ENCODE results near the gene EME2. TPM values are rescaled to one million over a fixed set of nuclear protein-coding genes. Genes with fewer than 3 reads are reported as not detected.

Gene EME2
- total and polyA plus RNA-seq, 2 of the 13 experiments (the other 11 are each of a cell fraction or from before 2014, with no cell fraction given): 4.4 to 7.6 TPM

- WGBS (ENCODE audit: low lambda C conversion rate): 99% methylated on average over 8 of the region's 27 CpGs
- Histone ChIP-seq H3K9ac (ENCODE audit: insufficient read depth, low read depth, low read length) (no peak overlapping the region), H3K4me2 (ENCODE audit: low read depth, low read length) (no peak overlapping the region), H3K27me3 (ENCODE audit: control insufficient read depth in 1 of 2, insufficient read depth in 2 of 2, low read length in 2 of 2) (no peaks in the 10 kb centered on the region), H3K79me2 (ENCODE audit: insufficient read depth, low read length) (no peaks in the 10 kb centered on the region), H3K4me3 (replicated peaks in 1 of 3; ENCODE audit: insufficient read depth in 1 of 3, low read depth in 2 of 3, low read length in 3 of 3) (no peak overlapping the region), H3K9me3 (ENCODE audit: low read length) (no peaks in the 10 kb centered on the region), H4K20me1 (ENCODE audit: insufficient read depth, low read length) (no peaks in the 10 kb centered on the region), H3K36me3 (replicated peaks in 1 of 2; ENCODE audit: control insufficient read depth in 1 of 2, insufficient read depth in 2 of 2, low read length in 2 of 2) (peaks cover 16 to 46% of the 10 kb centered on the region in 2 experiments; a peak in 4 of 5 replicates), H3K4me1 (ENCODE audit: insufficient read depth, low read length) (no peaks in the 10 kb centered on the region), H3K27ac (ENCODE audit: extremely low read length, insufficient read depth, low read length) (no peak overlapping the region), H2AFZ (ENCODE audit: low read length) (no peak overlapping the region)
- TF ChIP-seq AGO2 (optimal IDR thresholded peaks at IDR 0.05; ENCODE audit: low read depth, low read length): peak; percentile 39
- TF ChIP-seq RBFOX2 (IDR thresholded peaks at IDR 0.05; ENCODE audit: low read depth, low read length): peak; percentile 34; the same call in 1 of the 2 replicates
- TF ChIP-seq RAD21 (CRISPR knock-in tag; IDR thresholded peaks at IDR 0.05): no peak
- FAIRE-seq: no peak
- ChIA-PET POLR2A (no interaction called here), CTCF (ENCODE audit: low intra/inter-chr PET ratio, low total read pairs) (no interaction called here)
- intact Hi-C loops (cut with micrococcal nuclease; ENCODE audit: unreplicated experiment): no loop called here
- DNase-seq (ENCODE audit: low spot score): no peak
- BruUV-seq (replicated peaks): no TSS peak
- in situ Hi-C loops (cut with HindIII; ENCODE audit: extremely low pct_ligation_motif_present, low pct_unique_long_range_greater_than_20kb): no loop called here
- ATAC-seq: peak; percentile 10; the same call in 1 of the 3 replicates
Measured at GRCh38 chr16:1818204-1818872, 45.7 kb downstream of the EME2 start.

- POLR2A ChIA-PET: no interaction called here
- no peak for FAIRE-seq
- no TSS peak for BruUV-seq (replicated peaks)
Measured at GRCh38 chr16:1818873-1819525, 46.4 kb downstream of the EME2 start.

More at GRCh38 chr16:1818873-1819525, 46.4 kb downstream of the EME2 start:
- H4K20me1 ChIP-seq (ENCODE audit: insufficient read depth, low read length): no peaks in the 10 kb centered on the region
- TF ChIP-seq IKZF4 (CRISPR knock-in tag; IDR thresholded peaks at IDR 0.05; ENCODE audit: borderline replicate concordance, low read depth, not compliant biosample characterization): no peak
- TF ChIP-seq RBFOX2 (IDR thresholded peaks at IDR 0.05; ENCODE audit: low read depth, low read length): peak; percentile 30; the same call in 1 of the 2 replicates
- H3K9ac ChIP-seq (ENCODE audit: insufficient read depth, low read depth, low read length): no peak overlapping the region
- H3K9me3 ChIP-seq (ENCODE audit: low read length): no peaks in the 10 kb centered on the region
- H3K27me3 ChIP-seq (ENCODE audit: control insufficient read depth in 1 of 2, insufficient read depth in 2 of 2, low read length in 2 of 2): no peaks in the 10 kb centered on the region
- CTCF ChIA-PET (ENCODE audit: low intra/inter-chr PET ratio, low total read pairs): no interaction called here
- H2AFZ ChIP-seq (ENCODE audit: low read length): no peak overlapping the region
- intact Hi-C loops (cut with micrococcal nuclease; ENCODE audit: unreplicated experiment): no loop called here
- no peak for ATAC-seq
- 98% methylated on average over 23 of the region's 35 CpGs for WGBS (ENCODE audit: low lambda C conversion rate)
- peaks cover 4% of the 10 kb centered on the region for H3K79me2 ChIP-seq (ENCODE audit: insufficient read depth, low read length)
- no peak for DNase-seq (ENCODE audit: low spot score)
- in situ Hi-C loops (cut with HindIII; ENCODE audit: extremely low pct_ligation_motif_present, low pct_unique_long_range_greater_than_20kb): no loop called here
- peaks cover 7% of the 10 kb centered on the region for H3K4me1 ChIP-seq (ENCODE audit: insufficient read depth, low read length)
- no peak overlapping the region for H3K4me3 ChIP-seq (replicated peaks in 1 of 3; ENCODE audit: insufficient read depth in 1 of 3, low read depth in 2 of 3, low read length in 3 of 3)
- H3K27ac ChIP-seq (ENCODE audit: extremely low read length, insufficient read depth, low read length): no peak overlapping the region
- no peak overlapping the region for H3K4me2 ChIP-seq (ENCODE audit: low read depth, low read length)
- peaks cover 16 to 46% of the 10 kb centered on the region in 2 experiments; a peak in 4 of 5 replicates for H3K36me3 ChIP-seq (replicated peaks in 1 of 2; ENCODE audit: control insufficient read depth in 1 of 2, insufficient read depth in 2 of 2, low read length in 2 of 2)

All from HepG2 (cell line).